H9 (cell line): ENCODE data around the gene LEPROT. TPM values are rescaled to one million over a fixed set of nuclear protein-coding genes. Genes with fewer than 3 reads are reported as not detected.

Source experiments
- DNase-seq: peaks from one replicate; pipeline ENCODE4 v3.0.0-alpha.2; 2017
- H2AFZ ChIP-seq: one replicate; pipeline ENCODE4 v1.6.1; 2013; ENCODE audit warnings: mild to moderate bottlenecking, low read length, control low read depth, moderate library complexity
- H2AK5ac ChIP-seq: 2 replicates; pipeline ENCODE4 v1.6.1; 2013; ENCODE audit warnings: low read length, control low read depth, mixed read lengths; ENCODE audit not compliant: insufficient read length
- H2BK120ac ChIP-seq: one replicate; pipeline ENCODE4 v1.6.1; 2013; ENCODE audit warnings: low read depth, mild to moderate bottlenecking, low read length, control low read depth, inconsistent platforms; ENCODE audit not compliant: poor library complexity, severe bottlenecking
- H2BK12ac ChIP-seq: 2 replicates; pipeline ENCODE4 v1.6.1; 2013; ENCODE audit warnings: low read length, control low read depth, mixed read lengths, low read depth; ENCODE audit not compliant: insufficient read length
- H2BK15ac ChIP-seq: 2 replicates; pipeline ENCODE4 v1.6.1; 2013; ENCODE audit warnings: low read depth, low read length, control low read depth
- H2BK20ac ChIP-seq: one replicate; pipeline ENCODE4 v1.6.1; 2013; ENCODE audit warnings: low read depth, mild to moderate bottlenecking, low read length, control low read depth, inconsistent platforms; ENCODE audit not compliant: poor library complexity, severe bottlenecking
- H2BK5ac ChIP-seq: 2 replicates; pipeline ENCODE4 v1.6.1; 2013; ENCODE audit warnings: low read length, control low read depth, mixed read lengths; ENCODE audit not compliant: insufficient read length
- H3K14ac ChIP-seq: 2 replicates; pipeline ENCODE4 v1.6.1; 2013; ENCODE audit warnings: low read length, control low read depth; ENCODE audit not compliant: insufficient read depth
- H3K18ac ChIP-seq: 2 replicates; pipeline ENCODE4 v1.6.1; 2013; ENCODE audit warnings: low read depth, mild to moderate bottlenecking, mixed read lengths, low read length, control low read depth; ENCODE audit not compliant: insufficient read length
- H3K23ac ChIP-seq: 2 replicates; pipeline ENCODE4 v1.6.1; 2013; ENCODE audit warnings: low read length, control low read depth, mixed read lengths, low read depth; ENCODE audit not compliant: insufficient read length
- H3K23me2 ChIP-seq: 2 replicates; pipeline ENCODE4 v1.6.1; 2013; ENCODE audit warnings: low read depth, mild to moderate bottlenecking, mixed read lengths, low read length, control low read depth; ENCODE audit not compliant: insufficient read length, poor library complexity, severe bottlenecking
- H3K27ac ChIP-seq: 2 replicates; pipeline ENCODE4 v1.5.1; 2013; ENCODE audit warnings: low read length, control low read depth, mixed read lengths, low read depth; ENCODE audit not compliant: insufficient read length
- H3K27me3 ChIP-seq: 2 replicates; pipeline ENCODE4 v1.6.1; 2013; ENCODE audit warnings: low read length, control low read depth, inconsistent platforms; ENCODE audit not compliant: insufficient read depth
- H3K4ac ChIP-seq: 2 replicates; pipeline ENCODE4 v1.6.1; 2013; ENCODE audit warnings: low read depth, mild to moderate bottlenecking, control low read depth, inconsistent platforms, low read length, moderate library complexity
- H3K4me1 ChIP-seq: 2 replicates; pipeline ENCODE4 v1.6.1; 2013; ENCODE audit warnings: low read length, control low read depth, inconsistent platforms; ENCODE audit not compliant: insufficient read depth
- H3K4me2 ChIP-seq: 2 replicates; pipeline ENCODE4 v1.6.1; 2013; ENCODE audit warnings: low read length, control low read depth, mixed read lengths; ENCODE audit not compliant: insufficient read length, insufficient read depth
- H3K56ac ChIP-seq: 2 replicates; pipeline ENCODE4 v1.6.1; 2013; ENCODE audit warnings: low read depth, mild to moderate bottlenecking, mixed read lengths, low read length, control low read depth; ENCODE audit not compliant: insufficient read length
- H3K79me1 ChIP-seq: 2 replicates; pipeline ENCODE4 v1.6.1; 2013; ENCODE audit warnings: low read depth, mild to moderate bottlenecking, moderate library complexity, low read length, control low read depth, inconsistent platforms; ENCODE audit not compliant: insufficient read depth, poor library complexity, severe bottlenecking
- H3K79me2 ChIP-seq: 2 replicates; pipeline ENCODE4 v1.6.1; 2013; ENCODE audit warnings: low read length, control low read depth, inconsistent platforms; ENCODE audit not compliant: insufficient read depth
- H3K9ac ChIP-seq: 2 replicates; pipeline ENCODE4 v1.6.1; 2013; ENCODE audit warnings: low read length, control low read depth, mixed read lengths; ENCODE audit not compliant: insufficient read length; ENCODE audit errors: extremely low read depth
- H3K9me3 ChIP-seq: one replicate; pipeline ENCODE4 v1.6.1; 2013; ENCODE audit warnings: low read depth, low read length, inconsistent platforms; ENCODE audit not compliant: control insufficient read depth
- H3T11ph ChIP-seq: one replicate; pipeline ENCODE4 v1.6.1; 2013; ENCODE audit warnings: mild to moderate bottlenecking, low read length, control low read depth, inconsistent platforms
- H4K20me1 ChIP-seq: one replicate; pipeline ENCODE4 v1.6.1; 2013; ENCODE audit not compliant: control insufficient read depth, insufficient read length, insufficient read depth
- H4K5ac ChIP-seq: 2 replicates; pipeline ENCODE4 v1.6.1; 2013; ENCODE audit warnings: low read depth, mild to moderate bottlenecking, mixed read lengths, low read length, control low read depth; ENCODE audit not compliant: insufficient read length
- H4K8ac ChIP-seq: replicated peaks from 2 replicates; pipeline ENCODE4 v1.6.1; 2013; ENCODE audit warnings: low read length, control low read depth, mixed read lengths, low read depth; ENCODE audit not compliant: insufficient read length
- H4K91ac ChIP-seq: 2 replicates; pipeline ENCODE4 v1.6.1; 2013; ENCODE audit warnings: low read depth, mild to moderate bottlenecking, moderate library complexity, mixed read lengths, low read length, control low read depth; ENCODE audit not compliant: insufficient read length
- H3K27ac Mint-ChIP-seq, 3 experiments: 2 replicates in 2 of 3; 3 replicates in 1 of 3; pipeline ENCODE4 v1.8.0; 2020 to 2021; ENCODE audit warnings: mixed read lengths in 3 of 3, mild to moderate bottlenecking in 1 of 3, moderate library complexity in 1 of 3
- H3K27me3 Mint-ChIP-seq: 2 replicates; pipeline ENCODE4 v1.8.0; 2021; ENCODE audit warnings: low read depth, mild to moderate bottlenecking, moderate library complexity, mixed read lengths
- H3K36me3 Mint-ChIP-seq, 3 experiments: 2 replicates in 2 of 3; 3 replicates in 1 of 3; pipeline ENCODE4 v1.8.0; 2020 to 2021; ENCODE audit warnings: low read depth in 3 of 3, mixed read lengths in 3 of 3; ENCODE audit not compliant: insufficient read depth in 1 of 3
- H3K4me1 Mint-ChIP-seq, 2 experiments: 2 replicates each; pipeline ENCODE4 v1.8.0; 2020; ENCODE audit warnings: mixed read lengths in 2 of 2
- H3K4me3 Mint-ChIP-seq, 2 experiments: 2 replicates in 1 of 2; 3 replicates in 1 of 2; pipeline ENCODE4 v1.8.0; 2020 to 2021; ENCODE audit warnings: mild to moderate bottlenecking in 2 of 2, mixed read lengths in 2 of 2, moderate library complexity in 1 of 2
- H3K9me3 Mint-ChIP-seq, 2 experiments: 2 replicates in 1 of 2; 3 replicates in 1 of 2; pipeline ENCODE4 v1.8.0; 2020; ENCODE audit warnings: mild to moderate bottlenecking in 2 of 2, mixed read lengths in 2 of 2, moderate library complexity in 1 of 2
- CTCF ChIP-seq: fragments of 200-600 bp; sonication (generic); conservative IDR thresholded peaks from 3 replicates; pipeline ENCODE4 v1.8.0; 2021; ENCODE audit warnings: antibody characterized with exemption, mild to moderate bottlenecking
- WGBS: extraction: QIAGEN DNeasy Blood & Tissue Kit; methylation state at CpG from one replicate; pipeline ENCODE4 v1.1.7; 2013; ENCODE audit warnings: missing lambda C conversion rate, low lambda C conversion rate, mixed read lengths; ENCODE audit not compliant: insufficient read length; ENCODE audit errors: extremely low coverage; 5-methylcytosine and 5-hydroxymethylcytosine counted together
- total RNA-seq: library from RNA; stranded (reverse); gene quantifications from 2 replicates; pipeline ENCODE4 v1.2.1, GENCODE V29; 2021

LEPROT gene
- total RNA-seq, 1 experiment from 2014 or later: 32.6 TPM

GRCh38 chr1:65443647-65444046, 23.2 kb downstream of the LEPROT start:
- no peak overlapping the region for H3K27ac ChIP-seq
- no peak overlapping the region for H2BK12ac ChIP-seq
- peaks cover 0 to 20% (median 7%) of the 10 kb centered on the region in 3 experiments; a peak in 4 of 7 replicates for H3K36me3 Mint-ChIP-seq
- H3K9me3 Mint-ChIP-seq: peaks cover 12% of the 10 kb centered on the region in 2 experiments
- H2BK15ac ChIP-seq: no peak overlapping the region
- H2BK120ac ChIP-seq: no peak overlapping the region
- no peak for DNase-seq
- no peak overlapping the region for H2AFZ ChIP-seq
- H3K56ac ChIP-seq: no peak overlapping the region
- H3K4me1 Mint-ChIP-seq: peaks cover 38 to 42% of the 10 kb centered on the region in 2 experiments
- H3K79me1 ChIP-seq: no peaks in the 10 kb centered on the region
- H4K8ac ChIP-seq: no peak overlapping the region
- H3K4me2 ChIP-seq: no peak overlapping the region
- H3T11ph ChIP-seq: no peak overlapping the region
- no peak overlapping the region for H3K18ac ChIP-seq
- 0 out of 2 replicates have a peak, but pooled peaks cover 2% of the 10 kb centered on the region for H3K27me3 Mint-ChIP-seq
- peak overlapping the region in 1 of 3 experiments; percentile 62; a peak in 1 of 7 replicates for H3K27ac Mint-ChIP-seq
- no peaks in the 10 kb centered on the region for H3K23me2 ChIP-seq
- H2BK5ac ChIP-seq: no peak overlapping the region
- H3K4me1 ChIP-seq: peaks cover 5% of the 10 kb centered on the region; the same call in 1 of the 2 replicates
- no peaks in the 10 kb centered on the region for H3K27me3 ChIP-seq
- no peak overlapping the region for H3K9ac ChIP-seq
- H4K20me1 ChIP-seq: no peaks in the 10 kb centered on the region
- no peak overlapping the region for H3K14ac ChIP-seq
- no peak overlapping the region for H3K4me3 Mint-ChIP-seq
- H2AK5ac ChIP-seq: no peak overlapping the region
- H3K23ac ChIP-seq: no peak overlapping the region
- no CpG with 5 or more reads among the region's 2 CpGs for WGBS
- no peak for TF ChIP-seq CTCF
- H2BK20ac ChIP-seq: no peak overlapping the region
- H3K79me2 ChIP-seq: no peaks in the 10 kb centered on the region
- H4K91ac ChIP-seq: no peak overlapping the region
- H3K9me3 ChIP-seq: no peaks in the 10 kb centered on the region
- no peak overlapping the region for H4K5ac ChIP-seq
- no peak overlapping the region for H3K4ac ChIP-seq
